AG09309 (cell line): ENCODE measurements around the gene RPRD1A.

Source experiments
- DNase-seq: peaks from one replicate; pipeline ENCODE4 v3.0.0-alpha.2; 2010; ENCODE audit warnings: low read depth
- H3K4me3 ChIP-seq: 2 replicates; pipeline ENCODE4 v1.5.1; 2011; ENCODE audit warnings: mild to moderate bottlenecking, low read depth, low read length, moderate library complexity; ENCODE audit not compliant: control insufficient read depth
- CTCF ChIP-seq: IDR thresholded peaks from 2 replicates; pipeline ENCODE4 v1.5.1; 2011; ENCODE audit warnings: mild to moderate bottlenecking, low read depth, low read length, inconsistent platforms; ENCODE audit not compliant: insufficient read depth, control insufficient read depth; ENCODE audit errors: missing control alignments

RPRD1A gene

GRCh38 chr18:35962320-35962719, 105.0 kb downstream of the RPRD1A start:
- H3K4me3 ChIP-seq = no peak overlapping the region
- no peak for TF ChIP-seq CTCF
- no peak for DNase-seq

- no peak overlapping the region for H3K4me3 ChIP-seq
- no peak for TF ChIP-seq CTCF
- no peak for DNase-seq
Measured at GRCh38 chr18:35956226-35956625, 111.1 kb downstream of the RPRD1A start.

- DNase-seq = no peak
- TF ChIP-seq CTCF = no peak
- H3K4me3 ChIP-seq = no peak overlapping the region
Measured at GRCh38 chr18:35953688-35954087, 113.7 kb downstream of the RPRD1A start.

GRCh38 chr18:35950628-35950982, 116.8 kb downstream of the RPRD1A start:
- no peak for DNase-seq
- TF ChIP-seq CTCF = no peak
- H3K4me3 ChIP-seq = no peak overlapping the region; the same call in 1 of the 2 replicates

- TF ChIP-seq CTCF = peak; percentile 88
- DNase-seq = no peak
- H3K4me3 ChIP-seq = peak overlapping the region; percentile 56
Measured at GRCh38 chr18:35949903-35950627, 117.3 kb downstream of the RPRD1A start.

GRCh38 chr18:35949090-35949489, 118.3 kb downstream of the RPRD1A start:
- no peak overlapping the region for H3K4me3 ChIP-seq
- TF ChIP-seq CTCF = no peak
- no peak for DNase-seq
